ENCODE results near the gene ALOXE3.
"Not testable (repeated sequence)": the region's sequence is repeated elsewhere in the genome, so short reads cannot be mapped to it uniquely, and the experiment has no call there.

The ALOXE3 gene

DNA sequence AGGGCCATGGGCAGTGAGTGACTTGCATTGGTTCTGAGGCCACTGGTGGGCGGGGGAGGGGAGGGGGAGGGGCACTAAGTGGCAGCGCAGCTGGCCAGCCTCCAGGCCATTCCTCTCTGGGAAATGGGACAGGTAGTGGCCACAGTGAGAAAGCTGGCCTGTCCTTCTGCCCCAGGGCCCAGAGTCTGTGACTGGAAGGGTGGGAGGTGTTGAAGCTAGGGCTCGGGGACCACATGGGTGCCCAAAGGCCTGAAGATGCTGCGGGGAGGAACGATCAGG lies 30.4 kb downstream of the ALOXE3 start:
- no peak for DNase-seq

DNA sequence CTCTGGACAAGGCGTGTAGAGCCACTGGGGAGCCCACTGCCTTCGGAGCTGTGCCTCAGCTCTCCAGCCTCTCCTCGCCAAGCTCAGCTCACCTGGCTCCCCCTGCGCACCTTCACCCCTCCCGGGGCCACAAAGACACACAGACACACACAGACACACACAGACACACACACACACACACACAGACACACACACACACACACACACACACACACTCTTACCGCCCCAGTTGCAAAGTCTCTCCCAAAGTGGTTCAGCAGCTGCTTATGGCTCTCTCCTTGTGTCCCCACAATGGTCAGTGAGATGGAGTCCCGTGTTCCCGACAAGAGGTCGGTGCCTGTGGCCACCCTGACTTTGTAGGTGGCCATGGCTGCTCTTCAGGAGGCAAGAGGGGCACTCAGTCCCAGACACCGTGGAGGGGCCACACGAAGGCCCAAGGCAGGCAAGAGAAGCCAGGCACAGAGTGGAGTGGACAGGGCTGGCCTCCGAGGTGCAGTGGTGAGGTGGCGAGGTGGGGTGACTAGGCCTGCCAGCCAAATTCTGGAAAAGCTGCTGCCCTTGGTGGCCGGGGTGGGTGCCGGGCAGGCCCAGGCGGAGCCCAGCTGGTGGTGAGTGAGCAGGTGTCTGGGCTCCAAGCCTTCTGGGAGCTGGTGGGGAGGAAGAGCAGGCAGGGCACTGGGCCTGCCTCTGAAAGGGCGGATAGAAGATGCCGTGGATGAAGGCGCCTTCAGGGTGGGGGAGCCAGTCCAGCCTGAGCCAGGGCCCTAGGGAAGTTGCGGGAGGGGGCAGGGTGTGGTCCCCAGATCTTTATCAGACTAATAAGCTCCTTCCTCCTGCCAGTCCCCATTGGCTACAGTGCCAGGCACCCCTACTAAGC lies 31.0 kb downstream of the ALOXE3 start, which contains the start of gene ALOX12B:
ALOX12B (minus strand) TSS at position 642 of the 877 bp plus-strand sequence; CDS start at position 368, 274 bp downstream.
- DNase-seq, result no peak

DNA sequence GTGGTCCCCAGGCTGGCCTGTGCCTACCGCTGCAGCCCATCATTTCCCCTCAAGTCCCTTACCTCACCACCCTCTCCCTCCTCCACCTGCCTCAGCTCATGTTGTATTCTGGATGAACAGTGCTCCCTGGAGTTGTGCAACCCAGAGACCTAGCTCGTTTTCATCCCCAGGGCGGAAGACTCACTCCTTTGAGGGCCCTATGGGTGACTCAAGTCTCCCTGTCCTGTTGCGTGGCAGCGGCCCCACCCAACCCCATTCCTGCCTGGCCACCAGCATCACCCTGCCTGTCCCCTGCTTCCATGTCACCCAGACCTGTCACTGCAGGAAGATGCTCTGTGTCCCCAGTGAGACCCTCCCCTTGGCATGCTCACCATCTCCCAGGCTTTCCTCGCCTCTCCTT lies 34.1 kb downstream of the ALOXE3 start:
- DNase-seq, result no peak

DNA sequence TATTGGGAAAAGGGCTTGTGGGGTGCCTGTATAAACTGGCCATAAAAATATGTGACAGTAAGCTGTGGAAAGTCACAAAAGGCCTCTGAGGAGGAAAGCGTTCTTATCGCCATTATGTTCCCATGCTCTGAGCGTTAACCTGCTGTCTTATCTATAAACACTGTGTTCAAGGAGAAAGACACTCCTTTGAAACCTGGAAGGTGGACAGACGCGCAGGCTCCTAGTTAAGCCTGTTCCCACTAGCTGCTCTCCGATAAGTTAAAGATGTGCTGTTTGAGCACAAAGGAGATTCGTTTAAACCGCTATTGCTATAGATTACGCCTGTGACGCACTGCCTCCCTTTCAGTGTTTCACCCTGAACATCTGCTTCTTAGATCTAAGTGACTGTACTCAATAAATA lies 36.0 kb downstream of the ALOXE3 start:
- DNase-seq, result no peak

DNA sequence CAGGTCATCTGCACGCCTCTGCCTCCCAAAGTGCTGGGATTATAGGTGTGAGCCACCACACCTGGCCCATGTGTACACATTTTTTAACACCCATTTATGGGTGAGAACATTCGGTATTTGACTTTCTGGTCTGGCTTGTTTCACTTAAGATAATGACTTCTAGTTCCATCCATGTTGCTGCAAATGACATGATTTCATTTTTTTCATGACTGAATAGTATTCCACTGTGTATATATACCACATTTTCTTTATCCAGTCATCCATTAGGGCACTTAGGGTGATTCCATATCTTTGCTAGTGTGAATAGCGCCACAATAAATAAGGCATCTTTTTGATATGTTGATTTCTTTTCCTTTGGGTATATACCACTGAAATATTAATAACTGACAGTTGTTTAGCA lies 36.4 kb downstream of the ALOXE3 start:
- no peak for DNase-seq

DNA sequence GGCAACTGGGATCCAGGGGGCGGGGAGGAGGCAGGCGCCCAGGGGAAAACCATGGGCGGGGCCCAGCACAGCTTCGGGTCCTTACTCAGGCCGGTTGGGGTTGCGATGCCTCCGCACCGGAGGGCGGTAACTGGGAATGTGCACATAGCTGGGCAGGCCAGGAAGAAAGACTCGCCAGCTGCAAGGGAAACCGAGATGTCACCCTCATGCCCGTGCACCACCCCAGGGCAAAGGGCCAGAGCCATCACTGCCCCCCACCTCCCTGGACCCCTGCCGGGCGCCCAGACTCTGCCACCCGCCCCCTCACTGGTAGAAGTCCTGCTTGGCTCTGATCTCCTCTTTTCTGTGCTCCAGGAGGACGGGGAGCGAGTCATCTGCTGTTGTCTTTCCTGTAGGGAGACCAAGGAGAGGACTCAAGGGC lies 37.5 kb downstream of the ALOXE3 start:
- no peak for DNase-seq

DNA sequence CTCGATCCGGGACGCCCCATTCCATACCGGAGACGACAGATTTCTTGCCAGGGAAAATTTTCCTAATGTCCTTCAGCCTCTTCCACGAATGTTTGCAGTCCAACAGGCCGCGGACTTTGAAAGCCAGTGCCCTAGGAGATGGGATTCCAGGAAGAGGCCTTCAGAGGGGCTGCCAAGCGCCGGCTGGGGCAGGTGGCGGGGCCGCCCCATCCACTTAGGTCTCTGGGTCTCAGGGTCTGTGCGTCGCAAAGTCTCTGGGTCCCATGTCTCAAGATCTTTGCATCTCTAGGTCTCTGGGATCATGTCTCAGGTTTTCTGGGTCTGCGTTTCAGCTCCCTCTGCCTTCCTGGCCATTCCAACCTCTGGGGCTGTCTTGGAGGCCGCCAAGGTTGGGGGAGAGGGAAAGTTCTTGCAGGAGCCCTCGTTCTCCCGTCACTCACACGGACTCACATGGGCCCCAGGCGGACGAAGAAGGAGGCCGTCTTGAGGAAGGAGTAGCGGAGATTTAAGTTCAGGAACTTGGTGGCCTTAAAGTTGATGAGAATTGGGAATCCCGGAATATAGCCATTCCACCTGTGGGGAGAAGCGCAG lies 38.0 kb downstream of the ALOXE3 start:
- DNase-seq, result no peak

DNA sequence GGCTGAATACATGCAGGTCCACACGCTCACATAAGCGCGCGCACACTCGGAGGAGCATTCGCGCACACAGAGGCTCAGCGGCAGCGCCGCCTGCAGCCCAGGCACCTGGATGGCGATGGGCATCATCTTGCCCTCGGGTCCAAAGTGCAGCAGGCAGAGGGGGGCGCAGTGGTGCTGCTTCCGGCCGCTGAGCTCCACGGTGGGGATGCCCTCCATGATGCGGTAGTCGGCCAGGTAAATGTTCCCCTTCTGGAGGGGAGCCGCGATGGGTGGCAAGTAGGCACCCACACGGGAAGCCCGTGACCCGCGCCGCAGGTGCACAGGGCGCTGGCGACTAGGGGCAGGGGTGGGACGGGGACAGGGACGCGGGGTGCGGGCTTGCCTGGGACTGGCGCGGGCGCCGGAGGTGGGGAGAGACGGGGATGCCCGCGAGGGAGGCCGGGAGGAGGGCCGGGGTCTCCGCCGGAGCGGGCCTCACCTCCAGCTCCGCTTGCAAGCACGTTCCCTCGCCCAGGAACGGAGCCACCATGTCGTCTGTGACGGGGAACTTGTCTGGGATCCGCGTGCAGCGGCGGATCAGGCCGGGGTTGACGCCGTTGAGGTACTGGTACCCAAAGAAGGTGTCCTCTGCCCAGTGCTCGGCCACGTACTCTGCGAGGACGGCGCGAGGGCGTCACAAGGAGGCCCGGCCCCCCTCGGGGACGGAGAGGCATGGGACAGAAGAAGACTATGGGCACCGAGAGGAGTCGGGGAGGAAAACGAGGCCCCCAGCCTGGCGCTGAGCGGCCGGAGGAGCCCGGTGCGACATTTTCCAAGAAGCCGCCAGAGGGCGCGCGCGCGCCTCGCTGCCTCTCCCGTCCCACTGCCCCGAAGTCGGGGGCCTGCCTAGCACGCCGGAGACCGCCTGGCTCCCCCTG lies 38.8 kb downstream of the ALOXE3 start:
- DNase-seq, result peak; percentile 94

DNA sequence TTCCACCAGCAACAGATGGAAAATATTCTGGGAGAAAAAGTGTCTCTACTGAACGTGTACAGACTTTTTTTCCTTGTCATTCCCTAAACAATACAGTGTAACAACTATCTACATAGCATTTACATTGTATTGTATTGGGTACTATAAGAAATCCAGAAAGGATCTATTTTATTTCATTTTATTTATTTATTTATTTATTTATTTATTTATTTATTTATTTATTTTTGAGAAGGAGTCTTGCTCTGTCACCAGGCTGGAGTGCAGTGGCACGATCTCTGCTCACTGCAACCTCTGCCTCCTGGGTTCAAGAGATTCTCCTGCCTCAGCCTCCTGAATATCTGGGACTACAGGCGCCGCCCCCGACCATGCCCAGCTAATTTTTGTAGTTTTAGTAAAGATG lies 40.4 kb downstream of the ALOXE3 start:
- DNase-seq, result not testable (repeated sequence)

DNA sequence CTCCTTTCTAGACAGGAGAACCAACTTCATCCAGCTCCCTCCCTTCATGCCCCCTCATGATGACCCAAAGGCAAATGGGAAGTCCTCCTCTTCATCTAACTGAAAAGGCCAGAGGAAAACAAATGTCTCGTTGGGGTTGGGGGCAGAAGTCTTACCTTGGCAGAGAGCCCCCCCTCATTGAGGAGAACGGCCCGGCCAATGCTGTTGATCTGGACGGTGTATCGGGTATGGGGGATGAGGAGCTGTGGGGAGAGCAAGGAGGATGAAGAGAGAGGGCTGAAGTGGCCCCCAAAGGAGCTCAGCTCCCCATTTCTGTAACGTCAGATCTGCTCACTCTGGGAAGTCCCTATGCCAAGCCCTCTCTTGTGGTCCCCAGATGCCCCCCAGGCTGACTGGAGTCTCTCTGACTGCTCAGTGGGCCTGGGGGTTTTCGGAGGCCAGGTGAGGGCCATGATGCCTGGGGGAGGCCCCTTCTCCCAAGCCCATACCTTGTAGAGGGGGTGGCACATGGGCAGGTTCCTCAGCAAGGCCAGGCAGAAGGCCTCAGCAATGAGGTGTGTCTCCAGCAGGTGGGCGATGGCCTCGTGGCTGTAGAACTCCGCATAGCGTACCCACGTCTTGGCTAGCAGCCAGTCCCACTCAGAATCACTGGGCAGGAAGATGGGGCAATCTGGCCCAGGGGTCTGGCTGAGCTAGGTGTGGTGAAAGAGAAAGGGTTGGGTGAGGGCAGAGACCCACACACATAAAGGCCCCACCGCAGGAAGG lies 41.6 kb downstream of the ALOXE3 start:
- DNase-seq, result no peak

DNA sequence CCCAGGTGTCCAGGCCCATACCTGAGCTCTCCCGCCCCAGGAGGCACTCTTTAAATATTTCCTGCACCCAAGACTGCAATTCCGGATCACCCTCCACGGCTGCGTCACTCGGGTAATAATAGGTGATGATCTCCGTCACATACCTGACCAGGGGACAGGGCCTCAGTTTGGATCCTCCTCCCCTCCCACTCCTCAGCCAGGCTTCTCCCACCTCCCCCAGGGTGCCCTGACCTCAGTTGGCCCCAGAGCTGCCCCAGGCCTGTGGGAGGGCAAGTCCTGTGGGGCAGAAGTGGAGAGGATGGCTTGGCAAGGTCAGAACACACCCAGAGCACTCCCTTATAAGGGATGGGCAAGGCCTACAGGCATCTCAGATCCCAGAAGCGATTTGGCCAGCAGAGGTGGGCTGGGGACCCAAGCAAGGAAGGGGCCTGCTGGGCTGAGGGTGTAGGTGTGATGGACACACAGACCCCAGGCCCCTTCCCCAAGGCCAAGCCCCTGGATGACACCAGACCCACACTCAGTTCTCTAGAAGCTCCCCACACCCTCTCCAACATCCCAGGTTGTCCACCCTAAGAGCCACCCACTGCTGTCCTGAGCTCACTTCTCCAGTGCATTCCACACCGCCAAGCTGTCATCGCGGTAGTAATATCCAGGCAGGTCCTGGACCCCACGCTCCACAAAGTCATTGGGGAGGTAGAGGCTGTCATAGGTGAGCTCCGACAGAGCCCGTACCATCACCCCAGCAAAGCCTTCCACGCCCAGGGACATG lies 42.6 kb downstream of the ALOXE3 start:
- no peak for DNase-seq

DNA sequence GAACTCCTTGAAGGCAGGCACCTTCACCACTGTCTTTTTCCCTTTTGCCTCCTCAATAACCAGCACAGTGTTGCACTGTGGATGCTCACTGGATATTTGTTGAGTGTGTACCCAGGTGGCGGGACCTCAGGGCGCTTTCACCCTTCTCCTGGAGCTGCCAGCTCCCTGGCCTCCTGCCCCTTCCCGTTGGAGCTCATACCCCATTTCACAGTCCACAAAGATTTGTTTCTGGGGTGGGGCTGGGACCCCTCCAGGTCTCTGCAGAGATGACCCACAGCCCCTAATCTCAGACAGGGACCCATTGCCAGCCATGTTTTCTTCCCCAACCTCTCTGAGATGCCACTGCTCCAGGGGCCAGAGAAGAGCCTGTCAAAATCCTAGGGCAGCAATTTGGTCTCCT lies 43.2 kb downstream of the ALOXE3 start:
- DNase-seq, result no peak

DNA sequence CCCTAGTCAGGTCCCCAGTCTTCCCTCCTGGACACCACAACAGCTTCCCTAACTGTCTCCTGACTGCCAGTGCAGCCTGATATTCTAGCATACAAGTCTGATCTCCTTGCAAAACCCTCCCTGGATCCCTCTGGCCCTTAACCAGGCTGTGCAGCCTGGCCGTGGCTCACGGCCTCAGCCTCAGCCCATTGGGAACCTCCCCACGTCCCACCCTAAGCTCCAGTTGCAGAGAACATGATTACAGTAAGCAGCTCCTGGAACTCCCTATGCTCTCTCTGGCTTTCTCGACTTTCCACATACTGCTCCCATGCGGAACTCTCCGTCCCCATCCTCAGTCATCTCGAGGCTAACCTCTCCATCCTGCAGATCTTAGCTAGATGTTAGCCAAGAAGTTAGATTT lies 43.8 kb downstream of the ALOXE3 start:
- DNase-seq, result no peak

DNA sequence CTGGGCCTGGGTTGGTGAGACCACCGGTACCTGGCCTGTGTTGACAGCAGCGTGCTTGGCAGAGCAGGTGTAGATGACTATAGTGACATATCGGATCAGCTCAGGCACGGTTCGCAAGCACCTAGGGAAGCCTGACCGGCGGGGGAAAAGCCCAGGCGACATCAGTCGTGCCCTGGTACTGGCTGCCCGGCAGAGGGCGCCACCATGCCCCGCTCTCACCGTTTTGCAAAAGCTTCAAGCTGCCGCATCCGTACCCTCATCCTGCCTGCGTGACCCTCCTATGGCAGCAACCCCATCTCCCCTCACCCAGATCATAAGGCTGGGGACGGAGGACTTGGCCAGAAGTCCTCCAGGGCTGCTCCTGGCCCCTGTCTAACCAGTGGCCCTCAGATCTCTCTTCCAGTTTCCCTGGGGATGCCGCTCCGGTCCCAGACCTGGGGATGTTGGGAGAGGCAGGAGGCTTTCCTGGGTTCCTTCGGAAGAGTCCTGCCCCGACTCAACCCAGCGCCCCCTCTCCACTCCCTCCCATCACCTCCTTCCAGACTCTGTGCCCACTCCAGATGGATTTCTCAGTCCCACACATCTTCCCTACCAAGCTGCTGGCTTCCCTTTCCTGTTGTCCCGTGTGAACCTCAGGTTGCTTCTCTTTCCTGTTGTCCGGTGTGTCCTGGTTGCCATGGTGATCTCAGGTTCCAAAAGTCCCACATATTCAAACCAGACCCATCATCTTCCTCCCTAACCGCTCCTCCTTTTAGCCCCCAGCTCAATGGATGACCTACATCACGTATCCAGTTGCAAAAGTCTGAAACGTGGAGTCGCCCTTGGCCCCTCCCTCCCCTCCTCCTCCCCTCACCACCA lies 44.5 kb downstream of the ALOXE3 start:
- DNase-seq, result peak; percentile 95

DNA sequence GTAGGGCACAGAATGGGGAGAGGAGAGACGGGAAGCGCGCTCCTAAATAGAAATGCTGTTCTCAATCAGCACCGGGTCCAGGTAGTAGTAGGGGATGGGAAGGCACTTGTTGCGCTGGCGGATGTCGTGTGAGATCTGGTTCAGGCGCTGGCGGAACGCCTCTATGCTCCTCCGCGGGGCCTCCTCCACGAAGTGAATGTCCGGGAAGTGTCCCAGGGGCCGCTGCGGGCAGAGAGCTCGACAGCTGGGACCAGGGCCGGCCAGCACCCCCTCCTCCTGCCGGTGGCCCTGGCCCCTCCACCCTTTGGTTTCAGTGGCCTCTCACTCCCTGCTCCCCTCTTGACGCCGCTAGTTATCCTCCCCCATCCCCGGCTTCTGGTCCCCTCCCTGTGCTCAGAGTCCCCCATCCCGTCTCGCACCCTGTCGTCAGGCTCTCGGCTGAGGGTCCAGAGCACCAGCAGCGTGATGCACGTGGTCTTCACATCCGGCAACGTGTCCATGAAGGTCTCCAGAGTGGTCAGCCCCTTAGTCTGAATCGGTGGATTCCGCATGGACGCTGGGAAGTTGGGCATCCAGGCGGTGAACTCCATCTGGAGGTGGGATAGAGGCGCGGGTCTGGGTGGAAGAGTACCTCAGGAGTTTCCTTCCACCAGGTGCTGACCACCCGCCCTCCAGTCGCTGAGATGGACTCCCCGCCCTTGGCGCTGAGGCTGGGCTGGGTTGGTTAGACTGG lies 45.4 kb downstream of the ALOXE3 start:
- peak; percentile 69 for DNase-seq

DNA sequence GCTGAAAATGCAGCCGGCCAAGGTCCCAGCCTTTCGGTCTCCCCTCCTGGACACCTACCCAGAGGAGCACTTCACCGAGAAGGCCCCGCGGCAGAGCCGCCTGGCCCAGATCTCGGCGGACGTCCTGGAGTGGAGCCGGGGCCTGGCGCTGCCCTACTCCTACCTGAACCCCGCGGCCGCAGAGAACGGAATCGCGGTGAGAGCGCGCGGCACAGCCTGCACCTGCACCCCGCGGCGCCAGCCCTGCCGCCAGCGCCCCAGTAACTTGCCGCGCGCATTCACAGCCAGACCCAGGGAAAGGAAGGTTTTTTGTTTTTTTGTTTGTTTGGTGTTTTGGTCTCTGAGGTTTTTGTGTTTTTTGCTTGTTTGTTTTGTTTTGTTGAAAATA lies 46.0 kb downstream of the ALOXE3 start:
- no peak for DNase-seq

DNA sequence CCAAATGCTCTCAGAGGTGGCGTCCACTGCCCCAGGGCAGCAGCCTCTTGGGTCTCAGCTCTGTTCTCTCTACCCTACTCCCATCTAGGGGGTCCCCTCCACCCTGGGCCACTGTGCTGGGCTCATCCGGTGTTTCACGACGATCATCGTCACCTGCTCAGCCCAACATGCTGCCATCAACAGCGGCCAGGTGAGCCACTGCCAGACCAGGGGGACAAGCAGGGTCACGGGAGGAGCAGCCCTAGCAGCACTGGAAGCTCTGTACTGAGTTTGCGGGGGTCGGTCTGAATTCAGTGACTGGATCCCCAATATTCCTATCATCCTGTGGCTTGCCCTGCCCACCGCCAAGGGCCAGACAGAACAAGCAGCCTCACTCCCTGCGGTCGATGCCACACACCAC lies 46.8 kb downstream of the ALOXE3 start:
- DNase-seq, result no peak

DNA sequence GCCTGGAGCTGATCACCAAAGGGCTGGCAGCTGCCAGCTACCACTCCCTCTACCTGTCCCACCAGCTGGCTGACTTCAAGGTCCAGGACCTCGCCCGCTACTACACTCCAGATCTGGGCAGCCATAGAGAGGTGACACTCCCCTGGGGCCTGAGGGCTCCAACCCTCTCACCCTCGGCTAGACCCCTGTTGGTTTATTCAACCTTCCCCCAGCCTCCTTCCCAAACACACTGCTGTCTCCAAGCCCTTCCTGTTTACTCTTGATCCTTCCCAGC lies 48.8 kb downstream of the ALOXE3 start:
- DNase-seq, result no peak

DNA sequence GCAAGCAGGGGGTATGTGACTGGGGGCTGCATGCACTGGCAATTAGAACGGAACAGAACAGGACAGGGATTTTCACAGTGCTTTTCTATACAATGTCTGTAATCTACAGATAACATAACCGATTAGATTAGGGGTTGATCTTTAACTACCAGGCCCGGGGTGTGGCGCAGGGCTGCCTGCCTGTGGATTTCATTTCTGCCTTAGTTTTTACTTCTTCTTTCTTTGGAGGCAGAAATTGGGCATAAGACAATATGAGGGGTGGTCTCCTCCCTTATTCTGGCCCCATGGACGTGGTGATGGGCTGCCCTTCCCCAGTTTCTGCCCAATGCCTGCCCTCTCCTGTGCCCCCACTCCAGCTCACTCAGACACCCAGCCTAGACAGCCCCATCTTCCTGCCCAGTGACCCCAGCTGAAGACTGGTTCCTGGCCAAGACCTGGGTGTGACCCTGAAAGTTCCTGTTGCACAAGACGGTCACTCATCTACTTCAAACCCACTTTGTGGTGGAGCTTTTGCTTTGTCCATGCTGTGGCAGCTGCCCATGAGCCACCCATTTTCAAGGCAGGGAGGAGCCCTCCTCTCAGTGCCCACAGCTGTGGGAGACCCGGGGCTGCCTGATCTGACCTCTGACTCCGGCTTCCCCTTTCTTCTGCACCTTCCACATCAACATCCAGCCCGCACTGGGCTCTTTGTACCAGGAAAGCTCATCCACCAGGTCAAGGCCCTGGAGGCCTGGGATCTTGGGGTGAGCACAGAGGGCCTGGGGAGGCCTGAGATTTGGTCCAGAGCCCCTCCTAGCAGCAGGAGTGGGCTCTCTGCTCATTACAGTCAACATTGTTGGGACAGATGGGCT lies 49.4 kb downstream of the ALOXE3 start:
- DNase-seq, result no peak

DNA sequence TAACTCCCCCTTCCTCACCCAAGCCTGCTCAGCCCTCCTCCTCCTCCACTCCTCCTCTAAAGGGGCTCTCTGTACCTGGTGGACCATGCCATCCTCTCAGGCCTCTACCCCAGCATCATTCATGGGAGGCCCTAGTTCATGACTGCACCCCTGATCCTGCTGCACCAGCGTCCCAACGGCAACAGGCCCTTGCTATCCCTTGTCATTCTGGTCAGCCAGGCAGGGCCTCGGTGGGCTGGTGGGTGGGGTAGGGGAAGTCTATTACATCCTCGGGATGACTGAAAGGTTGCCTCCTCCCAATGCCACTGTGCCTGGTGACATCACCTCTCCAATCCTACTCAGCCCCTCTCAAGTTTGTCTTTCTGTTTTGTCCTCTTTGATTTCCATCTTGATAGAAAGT lies 50.5 kb downstream of the ALOXE3 start:
- no peak for DNase-seq
